Epithelial cell of prostate (primary cell): ENCODE measurements around the gene HOTAIR.

Experiments
- DNase-seq: peaks from one replicate; pipeline ENCODE4 v3.0.0-alpha.2; 2011; ENCODE audit warnings: low read depth, low spot score
- H3K27ac ChIP-seq: fragments of 450-650 bp; 2 replicates; pipeline ENCODE4 v1.5.1; 2017; ENCODE audit warnings: mild to moderate bottlenecking

The HOTAIR gene

GRCh38 chr12:54011665-54012532, 37.1 kb upstream of the HOTAIR start:
- DNase-seq: no peak
- H3K27ac ChIP-seq: no peak overlapping the region

DNA sequence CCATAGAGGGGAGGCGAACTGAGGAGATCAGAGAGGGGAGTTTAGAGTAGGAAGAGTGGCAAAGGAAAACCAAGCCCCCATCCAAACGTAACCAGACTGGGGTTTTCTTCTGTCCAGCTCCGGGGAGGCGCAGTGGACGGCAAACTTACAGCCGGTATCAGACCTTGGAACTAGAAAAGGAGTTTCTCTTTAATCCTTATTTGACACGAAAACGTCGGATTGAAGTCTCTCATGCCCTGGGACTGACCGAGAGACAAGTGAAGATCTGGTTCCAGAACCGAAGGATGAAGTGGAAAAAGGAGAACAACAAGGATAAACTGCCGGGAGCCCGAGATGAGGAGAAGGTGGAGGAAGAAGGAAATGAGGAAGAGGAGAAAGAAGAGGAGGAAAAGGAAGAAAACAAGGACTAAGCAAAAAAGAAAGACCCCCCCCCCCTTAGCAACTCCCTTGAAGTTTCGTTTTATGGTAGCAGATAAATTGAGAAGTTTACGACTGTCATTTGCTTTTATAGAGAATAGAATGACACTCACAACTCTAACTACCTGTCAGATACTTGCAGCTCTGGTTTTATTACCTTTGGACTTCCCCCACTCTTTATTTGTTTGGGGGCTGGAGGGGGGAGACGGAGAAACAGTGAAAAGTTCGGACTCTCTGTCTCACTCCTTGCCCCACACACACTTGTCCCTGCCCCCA, 36.4 kb upstream of the HOTAIR start:
- H3K27ac ChIP-seq: no peak overlapping the region
- DNase-seq: no peak

DNA sequence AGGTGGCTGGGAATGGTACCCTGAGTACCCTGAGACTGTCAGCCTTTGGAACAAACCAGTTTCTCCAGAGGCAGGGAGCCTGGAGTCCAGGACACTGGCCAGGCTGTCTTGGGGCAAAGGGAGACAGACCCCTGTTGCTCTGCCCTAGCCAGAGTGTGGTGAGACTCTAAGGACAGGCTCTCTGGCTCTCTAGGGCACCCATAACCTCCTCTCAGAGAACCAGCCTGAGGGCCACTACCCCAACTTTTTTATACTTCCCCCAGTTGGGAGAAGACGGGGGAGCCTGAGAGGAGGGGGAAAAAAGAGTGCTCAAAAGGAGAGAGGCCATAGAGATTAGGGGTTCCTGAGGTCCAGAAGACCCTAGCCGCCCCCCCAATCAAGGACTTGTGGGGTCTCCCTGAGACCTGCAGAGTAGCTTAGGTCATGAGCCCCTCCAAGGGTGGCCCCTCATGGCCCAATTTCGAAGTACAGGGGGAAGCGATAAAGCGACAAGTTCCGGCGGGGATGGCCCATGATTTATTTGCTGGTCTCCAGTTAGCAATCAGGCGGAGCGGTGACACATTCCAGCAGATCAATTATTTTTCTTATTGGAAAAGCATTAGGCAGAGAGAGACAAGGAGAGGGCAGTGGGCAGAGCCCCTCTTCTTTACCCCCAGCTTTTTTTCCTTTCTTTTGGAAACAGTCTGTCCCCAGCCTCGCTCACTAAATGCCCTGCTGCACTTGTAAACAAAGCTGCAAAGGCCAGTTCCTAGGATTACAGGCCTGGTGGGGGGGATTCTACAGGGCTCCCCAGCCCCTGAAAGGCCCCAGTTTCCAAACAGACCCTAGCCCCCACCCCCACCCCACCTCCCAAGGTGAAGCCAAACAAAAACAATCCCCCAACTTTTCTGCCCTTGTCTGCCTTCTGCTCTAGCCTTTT, 35.6 kb upstream of the HOTAIR start:
- no peak for DNase-seq
- no peak overlapping the region for H3K27ac ChIP-seq

- H3K27ac ChIP-seq: no peak overlapping the region
- no peak for DNase-seq
Observed at GRCh38 chr12:54009171-54010052, 34.7 kb upstream of the HOTAIR start.

GRCh38 chr12:54008260-54008552, 33.5 kb upstream of the HOTAIR start:
- DNase-seq: no peak
- H3K27ac ChIP-seq: no peak overlapping the region

DNA sequence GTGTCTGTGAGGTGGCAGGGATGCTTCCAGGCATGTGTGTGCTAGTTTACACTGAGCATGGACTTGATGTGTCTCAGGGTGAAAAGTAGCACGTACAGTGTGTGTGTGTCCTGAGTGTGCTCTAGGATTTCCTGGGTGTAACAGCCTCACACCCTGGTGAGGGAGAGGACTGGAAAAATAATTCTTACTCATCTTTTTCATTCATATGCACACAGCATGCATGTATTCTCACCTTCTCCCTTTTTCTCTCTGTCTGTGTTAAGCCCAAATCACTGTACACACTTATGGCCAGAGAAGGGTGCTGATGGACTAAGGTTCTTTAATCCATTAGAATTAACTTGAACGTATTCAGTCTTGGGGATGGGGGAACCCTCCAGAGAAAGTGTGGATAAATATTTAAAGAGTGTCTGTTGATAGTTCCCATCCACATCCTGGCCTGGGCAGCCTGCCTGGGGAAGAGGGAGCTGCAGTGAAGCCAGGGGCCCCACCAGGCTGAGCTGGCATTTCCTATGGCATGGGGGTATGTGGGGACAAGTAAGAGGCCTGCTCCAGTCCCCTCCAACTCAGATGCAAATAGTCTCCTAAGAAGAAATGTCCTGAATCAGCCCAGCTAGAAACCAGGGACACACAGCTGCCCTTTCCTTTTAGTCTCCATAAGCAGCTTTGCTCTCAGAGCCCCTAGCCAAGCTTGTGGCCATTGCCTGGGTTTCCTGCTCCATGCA, 32.9 kb upstream of the HOTAIR start:
- no peak overlapping the region for H3K27ac ChIP-seq

DNA sequence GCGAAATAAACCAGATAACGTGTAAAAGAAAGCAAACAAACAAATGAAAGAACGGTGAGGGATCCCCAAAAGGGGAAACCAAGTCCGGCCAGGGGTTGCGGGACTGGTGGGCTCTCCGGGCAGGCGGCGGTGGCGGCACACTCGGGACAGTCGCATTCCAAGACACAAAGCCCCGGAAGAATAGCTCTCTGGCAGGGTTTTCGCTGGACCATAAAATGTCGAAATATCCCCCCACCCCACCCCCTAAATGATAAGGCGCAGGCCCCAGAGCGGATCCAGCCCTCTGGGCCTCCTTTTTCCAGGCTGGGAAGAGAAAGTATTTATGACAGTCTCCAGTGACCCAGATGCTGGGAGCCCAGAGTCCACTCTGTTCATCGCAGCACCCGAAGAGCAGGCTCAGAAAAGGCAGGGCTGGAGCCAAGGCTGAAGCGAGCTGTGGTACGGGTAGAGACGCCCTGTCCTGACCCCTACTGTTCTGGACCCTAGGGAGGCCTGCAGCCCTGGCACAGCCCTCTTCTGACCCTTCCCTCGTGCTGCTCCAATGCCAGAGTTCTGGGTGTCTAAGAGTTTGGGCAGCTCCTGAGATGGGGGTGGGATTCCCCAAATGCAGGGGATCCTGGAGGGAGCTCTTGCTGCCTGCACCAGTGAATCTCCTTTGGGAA, 31.9 kb upstream of the HOTAIR start:
- no peak for DNase-seq
- no peak overlapping the region for H3K27ac ChIP-seq

More for the DNA sequence above, 32.9 kb upstream of the HOTAIR start:
- no peak for DNase-seq

DNA sequence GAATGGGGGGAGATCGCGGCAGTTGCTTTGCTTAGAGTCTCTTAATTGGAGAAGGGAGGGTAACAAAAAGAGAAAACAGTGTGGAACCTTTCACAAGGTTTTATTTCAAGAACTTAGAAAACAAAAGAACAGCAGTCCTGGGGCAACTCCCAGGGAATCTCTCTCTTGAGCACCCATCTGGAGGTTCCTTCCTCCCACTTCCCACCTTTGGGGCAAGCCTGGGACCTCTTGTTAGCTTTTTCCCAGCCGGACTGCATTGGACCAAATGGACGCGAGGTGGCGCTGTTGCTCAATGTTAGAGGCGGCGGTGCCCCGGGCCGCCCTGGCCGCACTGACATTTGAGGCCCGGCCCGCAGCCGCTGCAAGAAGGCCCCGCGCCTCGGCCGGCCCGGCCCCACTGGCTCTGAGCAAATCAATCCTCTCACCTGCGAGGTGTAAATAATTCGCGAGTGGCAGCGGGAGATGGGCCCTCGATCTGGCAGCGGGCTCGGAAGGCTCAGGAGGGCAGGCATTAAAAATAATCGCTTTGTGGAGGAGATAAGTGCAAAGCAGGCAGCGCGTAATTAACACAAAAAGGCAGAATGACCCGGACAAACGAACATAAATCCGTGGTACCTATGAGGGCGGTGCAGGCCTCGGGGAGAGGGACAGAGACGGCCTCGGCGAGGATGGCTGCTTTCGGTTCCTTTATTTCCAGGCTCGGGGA, 31.3 kb upstream of the HOTAIR start:
- DNase-seq: no peak
- no peak overlapping the region for H3K27ac ChIP-seq

DNA sequence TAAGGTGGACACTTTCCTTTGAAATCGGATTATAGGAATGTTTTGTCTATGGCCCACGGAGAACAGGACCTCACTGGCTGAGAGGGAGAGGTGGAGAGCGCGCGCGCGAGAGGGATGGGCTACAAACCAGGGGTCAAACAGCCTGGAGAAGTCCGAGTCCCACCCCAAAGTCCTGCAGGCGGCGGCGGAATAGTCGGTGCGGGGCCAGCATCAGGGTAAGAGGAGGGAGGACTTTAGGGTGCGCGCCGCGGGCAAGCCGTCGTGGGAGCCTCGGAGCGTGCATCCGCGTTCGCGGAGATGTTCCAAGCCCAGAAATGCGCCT, 30.7 kb upstream of the HOTAIR start:
- H3K27ac ChIP-seq: no peak overlapping the region
- no peak for DNase-seq

DNA sequence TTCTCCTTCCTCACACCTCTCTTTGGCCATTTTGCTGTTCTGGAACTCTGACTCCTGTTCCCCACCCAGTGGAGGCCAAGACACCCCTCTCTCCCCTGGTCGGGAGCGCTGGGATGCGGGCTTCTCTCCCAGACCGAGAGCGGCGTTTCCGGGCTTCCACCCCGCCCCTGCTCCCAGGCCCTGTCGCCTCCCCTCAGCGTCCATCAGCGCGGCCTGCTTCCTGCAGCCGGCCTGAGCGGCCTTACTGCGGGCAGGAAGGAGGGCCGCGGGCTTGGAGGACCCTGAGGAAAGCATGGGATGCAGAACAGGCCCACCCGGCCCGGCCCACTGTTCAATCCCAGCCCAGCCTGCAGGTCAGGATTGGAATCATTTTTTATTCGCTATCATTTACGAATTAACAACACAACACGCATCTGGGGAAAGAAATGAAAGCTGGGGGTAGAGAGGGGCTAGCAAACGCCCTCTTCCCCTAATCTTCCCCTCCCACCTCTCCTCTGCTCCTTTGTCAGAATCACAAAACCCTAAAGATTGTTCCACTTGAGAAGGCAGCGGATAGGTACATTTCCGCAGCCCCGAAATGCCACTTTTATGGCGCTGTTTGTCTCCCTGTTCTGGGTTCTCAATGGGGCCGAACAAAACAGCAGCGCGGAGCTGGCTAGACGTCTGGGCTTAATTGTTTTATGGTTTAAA, 30.2 kb upstream of the HOTAIR start:
- no peak overlapping the region for H3K27ac ChIP-seq
- DNase-seq: no peak

GRCh38 chr12:54004063-54004840, 29.5 kb upstream of the HOTAIR start:
- DNase-seq: no peak
- no peak overlapping the region for H3K27ac ChIP-seq

GRCh38 chr12:54003625-54004024, 28.9 kb upstream of the HOTAIR start:
- DNase-seq: no peak
- H3K27ac ChIP-seq: no peak overlapping the region

DNA sequence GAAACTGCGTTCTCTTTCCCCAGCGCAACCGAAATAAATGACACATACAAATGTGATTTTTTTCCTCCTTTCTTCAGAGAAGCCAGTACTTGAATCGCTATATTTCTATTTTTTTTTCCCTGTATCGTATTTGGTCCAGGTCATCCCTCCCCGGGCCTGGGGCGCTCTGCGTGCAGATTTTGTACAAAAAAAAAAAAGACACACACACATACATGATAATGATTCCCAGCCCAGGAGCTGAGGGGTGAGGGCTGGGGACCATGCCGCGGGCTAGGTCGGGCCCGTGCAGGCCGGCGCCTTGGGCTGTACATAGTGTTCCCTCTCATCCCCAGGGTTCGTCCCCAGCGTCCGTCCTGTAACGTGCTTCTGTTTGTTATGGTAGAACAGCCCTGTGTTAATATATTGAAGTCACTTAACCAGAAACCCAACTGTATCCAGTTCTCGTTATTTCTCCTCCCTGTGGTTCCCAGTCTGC, 28.2 kb upstream of the HOTAIR start:
- H3K27ac ChIP-seq: no peak overlapping the region
- DNase-seq: no peak

- no peak for DNase-seq
- H3K27ac ChIP-seq: no peak overlapping the region
Observed at GRCh38 chr12:54002278-54002914, 27.6 kb upstream of the HOTAIR start.

GRCh38 chr12:54001283-54002187, 26.8 kb upstream of the HOTAIR start:
- DNase-seq: no peak
- no peak overlapping the region for H3K27ac ChIP-seq
